Pancreas (tissue), 10 donors: ENCODE data around the gene TM7SF2. TPM values are rescaled to one million over a fixed set of nuclear protein-coding genes. Genes with fewer than 3 reads are reported as not detected.
A peak's percentile ranks its signal among the peaks of the same experiment; 100 is the strongest.

Source experiments
- ATAC-seq, 4 donors: fragments of 200-7000 bp; cut with Tn5 transposase; one replicate each; pipeline versions ENCODE4 v1.8.0 to v1.9.1; 2020; ENCODE audit warnings: mild to moderate bottlenecking in 4 of 4, moderate library complexity in 4 of 4
- DNase-seq, 6 donors: peaks; one replicate each; pipeline ENCODE4 v3.0.0-alpha.2; 2020
- FAIRE-seq: peaks from 2 replicates; lab custom pipeline; 2012; peaks lifted over from hg19 to GRCh38; lab: Jason Lieb, UNC
- H3K27ac ChIP-seq, 4 donors: fragments of 200-600 bp; sonication (generic); 1 replicate in 3 of 4; 2 replicates in 1 of 4; pipeline versions ENCODE4 v1.5.0 to v1.8.0; 2020
- H3K27me3 ChIP-seq, 4 donors: fragments of 200-600 bp; one replicate each; pipeline ENCODE4 v1.8.0; 2021
- H3K36me3 ChIP-seq, 3 donors: fragments of 200-600 bp; sonication (generic) in 1 of 3; one replicate each; pipeline versions ENCODE4 v1.5.0 to v1.8.0; 2020 to 2021
- H3K4me1 ChIP-seq, 3 donors: fragments of 200-600 bp; one replicate each; pipeline ENCODE4 v1.8.0; 2021
- H3K4me3 ChIP-seq, 4 donors: fragments of 200-600 bp; sonication (generic) in 2 of 4; one replicate each; pipeline versions ENCODE4 v1.5.0 to v1.8.0; 2020 to 2021
- H3K9me3 ChIP-seq, 4 donors: fragments of 200-600 bp; one replicate each; pipeline ENCODE4 v1.8.0; 2021
- CTCF ChIP-seq, 4 donors: fragments of 200-600 bp; sonication (generic) in 3 of 4; IDR thresholded peaks; one replicate each; pipeline versions ENCODE4 v1.5.0 to v1.8.0; 2021; ENCODE audit warnings: antibody characterized with exemption in 4 of 4
- WGBS, 2 donors: extraction: QIAGEN DNeasy Blood & Tissue Kit; methylation state at CpG; one replicate each; pipeline ENCODE4 v1.1.7; 2013; 5-methylcytosine and 5-hydroxymethylcytosine counted together
- intact Hi-C, 3 donors: fragments of 100-400 bp; cut with DNase I; formaldehyde crosslinking; loops; one replicate each; pipeline versions ENCODE4 v1.11.1 to v1.14.2; 2022
- polyA plus RNA-seq, 2 donors: library from polyadenylated mRNA; stranded (reverse); fragments of 200-250 nt; gene quantifications; one replicate each; pipeline ENCODE4 v1.2.3, GENCODE V29; 2013
- total RNA-seq, 6 donors: library from RNA; stranded (reverse); fragmentation: NEBNext Ultra II Directional in 4 of 6; extraction: Animal tissue kit (Norgen Biotek cat#: 25700) in 4 of 6; gene quantifications; one replicate each; pipeline versions ENCODE4 v1.2.1 to v1.2.4, GENCODE V29; 2021 to 2023
- donor health status: healthy with polysubstance abuse.
- donor health status: DM: no; HTN: no; CAD: no; lungs with moderate emphysema.
- donor health status: DM: no; HTN: no; CAD: no.
- donor health status: control.
- donor health status: control.
- donor health status: Bipolar disorder and iron deficiency.
- donor health status: DM: yes; HTN: yes; CAD: no.
- donor health status: DM: no; HTN: no; CAD: no.
- donor health status: DM: no; HTN: no; CAD: no.
- donor health status: DM: yes; HTN: yes; CAD: no.

The TM7SF2 gene
- total and polyA plus RNA-seq, 8 donors: 12.8 to 203 (median 60.6) TPM

GRCh38 chr11:65103476-65103875, 8.2 kb upstream of the TM7SF2 start:
- Histone ChIP-seq H3K4me1 (peaks cover 41 to 45% (median 43%) of the 10 kb centered on the region in 3 donors), H3K27me3 (no peaks in the 10 kb centered on the region), H3K36me3 (peaks cover 0 to 12% (median 4%) of the 10 kb centered on the region in 3 donors), H3K9me3 (no peaks in the 10 kb centered on the region), H3K4me3 (no peak overlapping the region), H3K27ac (peak overlapping the region in 3 of 4 donors; percentile 33 to 74 (median 35))
- DNase-seq: no peak
- ATAC-seq: no peak
- TF ChIP-seq CTCF (IDR thresholded peaks at IDR 0.05): no peak
- intact Hi-C loops: loop anchor here in 1 of 3 donors (10.0 kb wide), 1 partner anchor 249 kb away; no protein-coding TSS in a partner anchor
- FAIRE-seq: no peak

GRCh38 chr11:65104628-65105027, 7.0 kb upstream of the TM7SF2 start:
- intact Hi-C loops: loop anchor here in 1 of 3 donors (10.0 kb wide), 1 partner anchor 250 kb away; no protein-coding TSS in a partner anchor
- DNase-seq (no peak), ATAC-seq (peak in 2 of 4 donors; percentile 17 to 32), FAIRE-seq (no peak)
- WGBS, 2 donors: 15 to 21% methylated on average over 4 of the region's 4 CpGs
- H3K4me3 ChIP-seq: no peak overlapping the region
- H3K27me3 ChIP-seq: no peaks in the 10 kb centered on the region
- H3K9me3 ChIP-seq: no peaks in the 10 kb centered on the region
- TF ChIP-seq CTCF (IDR thresholded peaks at IDR 0.05): no peak
- peaks cover 41 to 45% (median 42%) of the 10 kb centered on the region in 3 donors for H3K4me1 ChIP-seq
- H3K36me3 ChIP-seq: peaks cover 0 to 21% (median 7%) of the 10 kb centered on the region in 3 donors
- H3K27ac ChIP-seq: peak overlapping the region in 3 of 4 donors; percentile 33 to 74 (median 35)

- peaks cover 30 to 37% (median 37%) of the 10 kb centered on the region in 3 donors for H3K4me1 ChIP-seq
- intact Hi-C loops: loop anchor here in 1 of 3 donors (10.0 kb wide), 1 partner anchor 252 kb away; no protein-coding TSS in a partner anchor
- DNase-seq (no peak), FAIRE-seq (no peak), ATAC-seq (no peak)
- H3K9me3 ChIP-seq: no peaks in the 10 kb centered on the region
- H3K4me3 ChIP-seq: no peak overlapping the region
- H3K27me3 ChIP-seq: no peaks in the 10 kb centered on the region
- TF ChIP-seq CTCF (IDR thresholded peaks at IDR 0.05): no peak
- H3K36me3 ChIP-seq: peaks cover 0 to 23% (median 7%) of the 10 kb centered on the region in 3 donors
- WGBS, 2 donors: 95 to 96% methylated on average over 15 of the region's 15 CpGs
- no peak overlapping the region for H3K27ac ChIP-seq
Measured at GRCh38 chr11:65107078-65107477, 4.6 kb upstream of the TM7SF2 start.

- peaks cover 27 to 33% (median 30%) of the 10 kb centered on the region in 3 donors for H3K4me1 ChIP-seq
- no peaks in the 10 kb centered on the region for H3K9me3 ChIP-seq
- WGBS, 2 donors: 93 to 94% methylated on average over 45 to 52 of the region's 52 CpGs
- H3K4me3 ChIP-seq: no peak overlapping the region
- intact Hi-C loops: loop anchor here in 1 of 3 donors (10.0 kb wide), 1 partner anchor 253 kb away; no protein-coding TSS in a partner anchor
- FAIRE-seq (no peak), ATAC-seq (no peak), DNase-seq (peak in 1 of 6 donors; percentile 78)
- peaks cover 0 to 23% (median 7%) of the 10 kb centered on the region in 3 donors for H3K36me3 ChIP-seq
- H3K27ac ChIP-seq: no peak overlapping the region
- no peak for TF ChIP-seq CTCF (IDR thresholded peaks at IDR 0.05)
- no peaks in the 10 kb centered on the region for H3K27me3 ChIP-seq
Measured at GRCh38 chr11:65107751-65108468, 3.8 kb upstream of the TM7SF2 start.
